SU-DHL-6 (cell line): ENCODE measurements around the gene MGMT.

Source experiments
- H2AFZ ChIP-seq: fragments of 200-600 bp; sonication (generic); 2 replicates; pipeline ENCODE4 v1.6.1; 2014; ENCODE audit warnings: low read depth, mild to moderate bottlenecking, moderate library complexity, mixed read lengths, antibody characterized with exemption, low read length; ENCODE audit not compliant: severe bottlenecking
- H3F3A ChIP-seq: fragments of 200-600 bp; shearing (Covaris generic); 2 replicates; pipeline ENCODE4 v1.6.0; 2016; ENCODE audit warnings: antibody characterized with exemption, mild to moderate bottlenecking; ENCODE audit not compliant: insufficient read depth
- H3K27ac ChIP-seq: fragments of 200-600 bp; sonication (generic); 2 replicates; pipeline ENCODE4 v1.5.1; 2016; ENCODE audit warnings: low read depth, mild to moderate bottlenecking, low read length, moderate library complexity, mixed read lengths
- H3K27me3 ChIP-seq: fragments of 200-600 bp; sonication (generic), shearing (Covaris generic); 2 replicates; pipeline ENCODE4 v1.6.0; 2014; ENCODE audit warnings: mild to moderate bottlenecking, low read length
- H3K36me3 ChIP-seq: fragments of 200-600 bp; sonication (generic); 2 replicates; pipeline ENCODE4 v1.6.1; 2014; ENCODE audit warnings: mild to moderate bottlenecking, low read length, mixed read lengths
- H3K4me2 ChIP-seq: fragments of 300-600, 200-600 bp; shearing (Covaris generic), sonication (generic); 2 replicates; pipeline ENCODE4 v1.6.0; 2014; ENCODE audit warnings: low read length, low read depth, mild to moderate bottlenecking; ENCODE audit not compliant: poor library complexity, severe bottlenecking
- H3K4me3 ChIP-seq: fragments of 200-600 bp; sonication (generic); 2 replicates; pipeline ENCODE4 v1.5.1; 2014; ENCODE audit warnings: antibody characterized with exemption, low read length, mild to moderate bottlenecking, mixed read lengths; ENCODE audit not compliant: insufficient read depth, poor library complexity, severe bottlenecking
- H3K79me2 ChIP-seq: fragments of 200-600 bp; sonication (generic); 2 replicates; pipeline ENCODE4 v1.6.1; 2014; ENCODE audit warnings: mild to moderate bottlenecking, low read length, moderate library complexity; ENCODE audit not compliant: insufficient read depth
- H3K9ac ChIP-seq: fragments of 200-600 bp; sonication (generic); 2 replicates; pipeline ENCODE4 v1.7.0; 2014; ENCODE audit warnings: mild to moderate bottlenecking, low read length
- H3K9me2 ChIP-seq: fragments of 200-600 bp; sonication (generic); replicated peaks from 2 replicates; pipeline ENCODE4 v1.6.1; 2014; ENCODE audit warnings: low read length; ENCODE audit not compliant: insufficient read depth
- H3K9me3 ChIP-seq: fragments of 200-600 bp; sonication (generic); 2 replicates; pipeline ENCODE4 v1.6.1; 2014; ENCODE audit warnings: low read length, mixed read lengths; ENCODE audit not compliant: insufficient read depth
- H4K20me1 ChIP-seq: fragments of 200-600 bp; sonication (generic); 2 replicates; pipeline ENCODE4 v1.6.1; 2014; ENCODE audit warnings: low read depth, mild to moderate bottlenecking, antibody characterized with exemption, low read length, moderate library complexity, mixed read lengths
- EZH2phosphoT487 ChIP-seq: fragments of 200-600 bp; sonication (generic), shearing (Covaris generic); conservative IDR thresholded peaks from 2 replicates; pipeline ENCODE4 v1.6.1; 2018; ENCODE audit warnings: mild to moderate bottlenecking, antibody characterized with exemption, low read length, moderate library complexity, mixed read lengths
- TF ChIP-seq, protein P1 (sequence below): fragments of 200-600 bp; sonication (generic); IDR thresholded peaks from one replicate; pipeline ENCODE4 v1.5.1; 2017; ENCODE audit warnings: antibody characterized with exemption, mild to moderate bottlenecking, low read length, moderate library complexity; ENCODE audit not compliant: insufficient read depth, poor library complexity, severe bottlenecking

MGMT gene

DNA sequence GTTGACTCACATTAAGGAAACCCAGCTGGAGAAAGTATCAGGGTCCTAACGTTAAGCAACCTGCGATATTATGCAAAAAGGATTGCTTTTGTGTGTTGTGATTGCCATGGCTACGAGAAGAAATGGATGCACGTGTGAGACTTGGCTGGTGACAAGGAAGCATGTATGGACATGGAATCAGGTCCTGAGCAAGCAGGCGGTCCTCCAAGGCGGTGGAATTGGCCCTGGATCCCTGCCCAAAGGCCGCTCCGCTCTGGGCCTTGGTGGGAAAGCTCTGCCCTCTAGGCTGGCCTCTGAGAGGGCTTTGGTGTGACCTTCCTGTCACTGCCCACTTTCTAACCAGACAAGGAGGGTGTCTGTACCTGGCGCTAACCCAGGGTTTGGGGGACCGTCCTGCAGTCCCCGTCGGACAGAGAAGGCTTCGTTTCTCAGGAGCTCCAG, 305.0 kb downstream of the MGMT start:
- H3K36me3 ChIP-seq = no peaks in the 10 kb centered on the region
- TF ChIP-seq, protein P1, sequence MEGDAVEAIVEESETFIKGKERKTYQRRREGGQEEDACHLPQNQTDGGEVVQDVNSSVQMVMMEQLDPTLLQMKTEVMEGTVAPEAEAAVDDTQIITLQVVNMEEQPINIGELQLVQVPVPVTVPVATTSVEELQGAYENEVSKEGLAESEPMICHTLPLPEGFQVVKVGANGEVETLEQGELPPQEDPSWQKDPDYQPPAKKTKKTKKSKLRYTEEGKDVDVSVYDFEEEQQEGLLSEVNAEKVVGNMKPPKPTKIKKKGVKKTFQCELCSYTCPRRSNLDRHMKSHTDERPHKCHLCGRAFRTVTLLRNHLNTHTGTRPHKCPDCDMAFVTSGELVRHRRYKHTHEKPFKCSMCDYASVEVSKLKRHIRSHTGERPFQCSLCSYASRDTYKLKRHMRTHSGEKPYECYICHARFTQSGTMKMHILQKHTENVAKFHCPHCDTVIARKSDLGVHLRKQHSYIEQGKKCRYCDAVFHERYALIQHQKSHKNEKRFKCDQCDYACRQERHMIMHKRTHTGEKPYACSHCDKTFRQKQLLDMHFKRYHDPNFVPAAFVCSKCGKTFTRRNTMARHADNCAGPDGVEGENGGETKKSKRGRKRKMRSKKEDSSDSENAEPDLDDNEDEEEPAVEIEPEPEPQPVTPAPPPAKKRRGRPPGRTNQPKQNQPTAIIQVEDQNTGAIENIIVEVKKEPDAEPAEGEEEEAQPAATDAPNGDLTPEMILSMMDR = no peak
- no peak for TF ChIP-seq EZH2phosphoT487
- H3K9me3 ChIP-seq = no peaks in the 10 kb centered on the region
- no peaks in the 10 kb centered on the region for H3K79me2 ChIP-seq
- H3K27me3 ChIP-seq = no peaks in the 10 kb centered on the region
- no peaks in the 10 kb centered on the region for H3K9me2 ChIP-seq
- H3K27ac ChIP-seq = no peak overlapping the region
- no peak overlapping the region for H2AFZ ChIP-seq
- no peak overlapping the region for H3K4me3 ChIP-seq
- no peaks in the 10 kb centered on the region for H4K20me1 ChIP-seq
- no peak overlapping the region for H3K4me2 ChIP-seq
- H3F3A ChIP-seq = no peaks in the 10 kb centered on the region
- H3K9ac ChIP-seq = no peak overlapping the region

DNA sequence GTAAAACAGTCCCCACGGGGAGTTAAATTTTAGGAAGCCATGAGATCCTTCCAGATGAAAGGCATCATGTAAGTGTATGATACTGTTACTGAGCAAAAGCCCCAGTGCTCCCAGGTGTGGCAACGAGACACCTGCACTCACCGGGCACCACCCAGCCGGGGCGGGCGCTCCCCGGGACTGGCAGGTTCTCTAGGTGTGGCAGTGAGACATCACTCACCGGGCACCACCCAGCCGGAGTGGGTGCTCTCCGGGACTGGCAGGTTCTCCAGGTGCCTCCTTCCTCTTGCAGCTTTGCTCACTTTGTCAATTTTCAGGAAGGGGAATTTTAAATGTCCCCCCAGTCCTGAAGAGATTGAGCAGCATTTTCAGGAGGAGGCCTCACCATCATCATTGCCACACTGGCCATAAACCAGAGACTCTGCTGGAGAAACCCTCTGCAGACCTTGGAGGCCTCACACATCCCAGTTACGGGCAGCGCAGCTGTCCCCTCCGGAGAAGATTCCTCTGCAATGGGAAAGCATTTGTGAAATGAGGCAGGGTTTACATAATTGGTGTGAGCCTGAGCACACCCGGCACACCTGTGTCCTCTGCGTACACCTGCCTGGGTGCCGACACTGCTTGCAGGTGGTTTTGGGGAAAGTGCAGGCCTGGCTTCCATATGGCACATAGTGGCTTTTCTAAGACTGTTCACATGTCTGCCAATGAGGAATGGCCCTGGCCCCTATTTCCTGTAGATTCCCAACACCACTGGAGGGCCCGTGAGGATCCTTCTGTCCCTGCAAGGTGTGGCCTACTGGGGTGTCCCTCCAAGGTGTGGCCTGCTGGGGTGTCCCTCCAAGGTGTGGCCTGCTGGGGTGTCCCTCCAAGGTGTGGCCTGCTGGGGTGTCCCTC, 305.7 kb downstream of the MGMT start:
- H3K9ac ChIP-seq = no peak overlapping the region
- H3K9me3 ChIP-seq = no peaks in the 10 kb centered on the region
- H2AFZ ChIP-seq = no peak overlapping the region
- H3K9me2 ChIP-seq = no peaks in the 10 kb centered on the region
- no peaks in the 10 kb centered on the region for H3F3A ChIP-seq
- H4K20me1 ChIP-seq = no peaks in the 10 kb centered on the region
- TF ChIP-seq, protein P1 = no peak
- TF ChIP-seq EZH2phosphoT487 = no peak
- H3K79me2 ChIP-seq = no peaks in the 10 kb centered on the region
- H3K27ac ChIP-seq = no peak overlapping the region
- no peaks in the 10 kb centered on the region for H3K36me3 ChIP-seq
- H3K4me2 ChIP-seq = no peak overlapping the region
- H3K4me3 ChIP-seq = no peak overlapping the region
- H3K27me3 ChIP-seq = no peaks in the 10 kb centered on the region

DNA sequence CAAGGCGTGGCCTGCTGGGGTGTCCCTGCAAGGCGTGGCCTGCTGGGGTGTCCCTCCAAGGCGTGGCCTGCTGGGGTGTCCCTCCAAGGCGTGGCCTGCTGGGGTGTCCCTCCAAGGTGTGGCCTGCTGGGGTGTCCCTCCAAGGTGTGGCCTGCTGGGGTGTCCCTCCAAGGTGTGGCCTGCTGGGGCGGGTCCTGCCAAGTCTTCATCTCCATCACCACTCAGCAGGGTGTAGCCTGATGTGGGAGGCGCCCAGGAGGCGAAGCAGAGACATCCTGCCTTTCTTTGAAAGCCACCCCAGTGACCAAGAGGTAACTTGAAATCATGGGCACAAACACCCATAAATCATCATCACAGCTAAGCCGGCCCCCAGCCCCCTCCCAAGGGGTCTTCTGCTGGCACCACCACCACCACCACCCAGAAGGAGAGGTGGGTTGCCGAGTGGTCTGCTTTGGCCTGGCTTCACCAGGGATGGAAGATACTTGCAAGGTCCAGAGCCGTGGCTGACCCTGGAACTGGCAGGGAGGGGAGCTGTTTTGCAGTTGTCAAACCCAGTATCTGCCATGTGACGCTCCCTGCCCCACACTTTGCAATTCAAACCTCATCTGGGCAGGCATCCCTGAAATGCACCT, 306.4 kb downstream of the MGMT start:
- Histone ChIP-seq H3K27me3 (no peaks in the 10 kb centered on the region), H4K20me1 (no peaks in the 10 kb centered on the region), H3K4me2 (no peak overlapping the region), H3F3A (no peaks in the 10 kb centered on the region), H3K9ac (no peak overlapping the region), H3K27ac (no peak overlapping the region), H2AFZ (no peak overlapping the region), H3K4me3 (no peak overlapping the region), H3K79me2 (no peaks in the 10 kb centered on the region), H3K9me3 (no peaks in the 10 kb centered on the region), H3K36me3 (no peaks in the 10 kb centered on the region), H3K9me2 (no peaks in the 10 kb centered on the region)
- TF ChIP-seq, protein P1 = no peak
- no peak for TF ChIP-seq EZH2phosphoT487
